ENCODE results near the gene TAS2R8.

DNA sequence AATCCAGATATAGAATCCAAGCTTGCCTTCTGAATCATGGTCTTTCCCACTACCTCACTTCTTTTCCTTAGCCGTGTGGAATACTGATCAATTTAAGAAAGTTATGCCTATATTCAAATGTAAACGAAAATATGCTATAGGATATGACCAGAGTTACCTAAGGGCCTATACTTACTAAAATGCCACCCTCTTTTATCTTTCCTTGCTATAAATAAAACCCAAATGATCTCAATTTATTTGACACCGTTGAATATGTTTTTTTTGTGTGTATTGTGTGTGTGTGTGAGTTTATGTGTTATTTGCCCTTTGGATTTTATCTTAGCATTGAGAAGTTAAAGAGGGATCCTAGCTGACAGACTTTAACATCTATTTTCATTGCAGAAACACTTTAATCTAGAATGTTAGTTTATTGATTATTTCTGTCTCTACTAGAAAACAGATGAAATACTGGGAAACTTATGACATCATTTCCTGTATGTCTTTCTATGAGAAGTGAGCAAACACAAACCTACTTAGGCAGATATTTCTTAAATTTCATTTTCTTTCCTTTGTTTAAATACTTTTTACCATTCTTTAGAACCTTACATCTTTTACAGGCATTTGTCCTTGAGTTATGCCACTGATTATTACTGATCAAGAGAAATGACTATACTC, 4.9 kb upstream of the TAS2R8 start:
- TF ChIP-seq, protein P1, sequence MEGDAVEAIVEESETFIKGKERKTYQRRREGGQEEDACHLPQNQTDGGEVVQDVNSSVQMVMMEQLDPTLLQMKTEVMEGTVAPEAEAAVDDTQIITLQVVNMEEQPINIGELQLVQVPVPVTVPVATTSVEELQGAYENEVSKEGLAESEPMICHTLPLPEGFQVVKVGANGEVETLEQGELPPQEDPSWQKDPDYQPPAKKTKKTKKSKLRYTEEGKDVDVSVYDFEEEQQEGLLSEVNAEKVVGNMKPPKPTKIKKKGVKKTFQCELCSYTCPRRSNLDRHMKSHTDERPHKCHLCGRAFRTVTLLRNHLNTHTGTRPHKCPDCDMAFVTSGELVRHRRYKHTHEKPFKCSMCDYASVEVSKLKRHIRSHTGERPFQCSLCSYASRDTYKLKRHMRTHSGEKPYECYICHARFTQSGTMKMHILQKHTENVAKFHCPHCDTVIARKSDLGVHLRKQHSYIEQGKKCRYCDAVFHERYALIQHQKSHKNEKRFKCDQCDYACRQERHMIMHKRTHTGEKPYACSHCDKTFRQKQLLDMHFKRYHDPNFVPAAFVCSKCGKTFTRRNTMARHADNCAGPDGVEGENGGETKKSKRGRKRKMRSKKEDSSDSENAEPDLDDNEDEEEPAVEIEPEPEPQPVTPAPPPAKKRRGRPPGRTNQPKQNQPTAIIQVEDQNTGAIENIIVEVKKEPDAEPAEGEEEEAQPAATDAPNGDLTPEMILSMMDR (IDR thresholded peaks at IDR 0.05): no peak
- TF ChIP-seq POLR2A (IDR thresholded peaks at IDR 0.05): no peak

Data from thyroid gland (tissue), 4 donors.